ENCODE measurements around the gene EPAS1. TPM values are rescaled to one million over a fixed set of nuclear protein-coding genes. Genes with fewer than 3 reads are reported as not detected.

EPAS1 gene
- total RNA-seq, 2 experiments from 2014 or later, result 2.1 to 2.9 TPM

GRCh38 chr2:46339200-46339599 is 42.0 kb downstream of the EPAS1 start:
- no peak overlapping the region for H3K4me3 Mint-ChIP-seq
- CTCF ChIA-PET, result interaction anchor here (0.6 to 2.3 kb wide), 2 partner anchors 9 to 599 kb away, joined by 3 to 6 read pairs; no protein-coding TSS in a partner anchor
- H3K27me3 Mint-ChIP-seq (ENCODE audit: low read depth), result no peaks in the 10 kb centered on the region
- H3K4me1 Mint-ChIP-seq (ENCODE audit: low read depth), result peaks cover 8% of the 10 kb centered on the region
- intact Hi-C loops (cut with micrococcal nuclease), result no loop called here
- no peaks in the 10 kb centered on the region for H3K36me3 Mint-ChIP-seq (ENCODE audit: low read depth)
- no peak overlapping the region for H3K27ac Mint-ChIP-seq
- H3K9me3 Mint-ChIP-seq, result no peaks in the 10 kb centered on the region
- no peak for DNase-seq

DNA sequence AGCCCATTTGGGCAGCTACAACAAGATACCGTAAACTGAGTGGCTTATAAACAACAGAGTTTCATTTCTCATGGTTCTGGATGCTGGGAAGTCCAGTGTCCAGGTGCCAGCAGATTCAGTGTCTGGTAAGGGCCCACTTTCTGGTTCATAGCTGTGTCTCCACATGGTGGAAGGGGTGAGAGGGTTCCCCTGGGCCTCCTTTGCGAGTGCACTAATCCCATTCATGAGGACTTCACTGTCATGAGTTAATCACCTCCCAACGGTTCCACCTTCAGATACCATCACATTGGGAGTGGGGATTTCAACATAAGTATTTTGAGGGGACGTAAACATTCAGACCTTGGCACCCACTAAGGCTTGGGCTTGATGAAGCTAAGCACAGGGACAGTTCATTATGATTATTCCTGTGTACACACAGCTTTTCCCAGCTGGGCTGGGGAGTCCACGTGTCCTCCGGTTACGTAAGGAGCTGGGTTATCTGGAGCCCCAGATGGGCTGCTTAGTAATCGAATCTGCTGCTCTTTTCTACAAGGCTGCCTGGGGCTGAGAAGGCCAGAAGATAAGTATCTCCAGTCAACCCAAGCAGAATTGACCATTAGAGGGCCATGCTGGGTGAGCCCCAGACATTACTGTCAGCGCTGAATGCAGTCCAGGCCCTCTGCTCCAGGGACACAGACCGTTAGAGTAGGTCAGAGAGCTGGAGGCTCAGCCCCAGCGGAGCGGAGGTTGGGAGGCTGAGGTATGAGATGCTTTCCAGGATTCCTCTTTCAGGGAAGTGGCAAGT is 42.7 kb downstream of the EPAS1 start:
- Mint-ChIP-seq H3K27ac (no peak overlapping the region), H3K9me3 (no peaks in the 10 kb centered on the region), H3K4me1 (ENCODE audit: low read depth) (peaks cover 8% of the 10 kb centered on the region), H3K27me3 (ENCODE audit: low read depth) (no peaks in the 10 kb centered on the region), H3K36me3 (ENCODE audit: low read depth) (no peaks in the 10 kb centered on the region), H3K4me3 (no peak overlapping the region)
- intact Hi-C loops (cut with micrococcal nuclease), result no loop called here
- CTCF ChIA-PET, result interaction anchor here (0.5 to 2.3 kb wide), 2 partner anchors 10 to 1428 kb away, joined by 3 to 6 read pairs; no protein-coding TSS in a partner anchor
- no peak for DNase-seq

DNA sequence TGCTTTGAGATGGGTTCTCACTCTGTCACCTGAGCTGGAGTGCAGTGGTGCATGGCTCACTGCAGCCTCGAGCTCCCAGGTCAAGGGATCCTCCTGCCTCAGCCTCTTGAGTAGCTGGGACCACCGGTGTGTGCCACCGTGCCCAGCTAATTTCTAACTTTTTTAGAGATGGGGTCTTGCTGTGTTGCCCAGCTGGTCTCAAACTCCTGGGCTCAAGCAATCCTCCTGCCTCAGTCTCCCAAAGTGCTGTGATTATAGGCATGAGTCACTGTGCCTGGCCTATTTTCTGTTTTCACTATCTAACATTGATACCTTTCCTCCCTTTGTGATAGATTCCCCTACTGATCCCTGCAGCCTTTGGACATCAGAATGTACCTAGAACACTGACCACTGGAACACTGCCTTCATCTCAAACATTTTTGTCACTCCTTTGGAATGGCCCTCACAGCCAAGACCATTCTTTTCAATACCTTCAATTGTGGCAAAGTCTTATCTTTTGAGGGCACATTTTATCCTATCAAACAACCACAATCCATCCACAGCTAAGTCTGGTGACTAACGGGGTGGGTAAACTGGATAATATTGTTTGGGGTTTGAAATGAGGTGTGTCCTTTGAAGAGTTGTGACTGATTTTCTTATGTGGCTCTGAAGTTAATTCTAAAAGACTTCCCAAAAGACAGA is 43.7 kb downstream of the EPAS1 start:
- H3K36me3 Mint-ChIP-seq (ENCODE audit: low read depth), result no peaks in the 10 kb centered on the region
- H3K27me3 Mint-ChIP-seq (ENCODE audit: low read depth), result no peaks in the 10 kb centered on the region
- DNase-seq, result no peak

GRCh38 chr2:46342566-46343315 is 45.5 kb downstream of the EPAS1 start:
- Mint-ChIP-seq H3K4me1 (ENCODE audit: low read depth) (peaks cover 11% of the 10 kb centered on the region), H3K27ac (no peak overlapping the region), H3K4me3 (no peak overlapping the region), H3K27me3 (ENCODE audit: low read depth) (no peaks in the 10 kb centered on the region), H3K36me3 (ENCODE audit: low read depth) (no peaks in the 10 kb centered on the region), H3K9me3 (no peaks in the 10 kb centered on the region)
- CTCF ChIA-PET, result no interaction called here
- DNase-seq, result no peak
- intact Hi-C loops (cut with micrococcal nuclease), result no loop called here

More for the DNA sequence above, 43.7 kb downstream of the EPAS1 start:
- Mint-ChIP-seq H3K27ac (no peak overlapping the region), H3K9me3 (no peaks in the 10 kb centered on the region), H3K4me3 (no peak overlapping the region), H3K4me1 (ENCODE audit: low read depth) (peaks cover 6% of the 10 kb centered on the region)
- intact Hi-C loops (cut with micrococcal nuclease), result no loop called here
- CTCF ChIA-PET, result no interaction called here

DNA sequence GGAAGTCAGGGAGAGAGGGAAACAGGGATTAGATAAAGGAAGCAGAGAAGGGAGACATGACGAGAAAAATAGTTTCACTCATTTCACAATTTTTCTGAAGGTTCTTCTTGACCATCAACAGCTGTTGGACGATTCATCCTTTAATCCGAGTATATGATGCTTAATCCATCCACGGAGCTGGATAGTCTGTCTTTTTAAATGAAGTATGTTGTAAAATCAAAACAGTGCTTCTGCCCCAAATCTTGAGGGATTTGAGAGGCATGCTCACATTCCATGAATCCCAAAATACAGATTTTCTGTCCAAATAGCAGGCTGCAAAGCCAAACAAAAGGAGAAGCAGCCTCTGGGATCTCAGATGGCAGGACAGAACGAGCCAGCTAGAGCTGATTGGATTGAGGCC is 47.5 kb downstream of the EPAS1 start:
- Mint-ChIP-seq H3K4me1 (ENCODE audit: low read depth) (peaks cover 24% of the 10 kb centered on the region), H3K9me3 (no peaks in the 10 kb centered on the region), H3K4me3 (no peak overlapping the region), H3K27ac (no peak overlapping the region), H3K36me3 (ENCODE audit: low read depth) (no peaks in the 10 kb centered on the region), H3K27me3 (ENCODE audit: low read depth) (no peaks in the 10 kb centered on the region)
- DNase-seq, result no peak
- CTCF ChIA-PET, result no interaction called here
- intact Hi-C loops (cut with micrococcal nuclease), result no loop called here

GRCh38 chr2:46345775-46346174 is 48.6 kb downstream of the EPAS1 start:
- intact Hi-C loops (cut with micrococcal nuclease), result no loop called here
- no peak overlapping the region for H3K27ac Mint-ChIP-seq
- no peaks in the 10 kb centered on the region for H3K36me3 Mint-ChIP-seq (ENCODE audit: low read depth)
- H3K27me3 Mint-ChIP-seq (ENCODE audit: low read depth), result no peaks in the 10 kb centered on the region
- CTCF ChIA-PET, result no interaction called here
- no peak overlapping the region for H3K4me3 Mint-ChIP-seq
- no peak for DNase-seq
- peaks cover 32% of the 10 kb centered on the region for H3K4me1 Mint-ChIP-seq (ENCODE audit: low read depth)
- no peaks in the 10 kb centered on the region for H3K9me3 Mint-ChIP-seq

DNA sequence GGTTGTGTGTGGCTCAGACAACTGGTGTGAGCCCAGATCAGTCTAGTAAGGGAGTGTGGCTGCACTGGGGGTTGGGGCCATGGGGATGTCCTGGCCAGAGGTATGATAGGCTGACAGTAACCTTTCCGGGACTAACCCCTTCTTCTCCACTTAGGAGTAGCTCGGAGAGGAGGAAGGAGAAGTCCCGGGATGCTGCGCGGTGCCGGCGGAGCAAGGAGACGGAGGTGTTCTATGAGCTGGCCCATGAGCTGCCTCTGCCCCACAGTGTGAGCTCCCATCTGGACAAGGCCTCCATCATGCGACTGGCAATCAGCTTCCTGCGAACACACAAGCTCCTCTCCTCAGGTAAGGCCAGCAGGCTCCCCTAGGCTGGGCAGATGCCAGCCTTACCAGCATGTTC is 49.5 kb downstream of the EPAS1 start:
- CTCF ChIA-PET, result interaction anchor here (0.9 kb wide), 2 partner anchors 17 to 19 kb away, joined by 3 read pairs; no protein-coding TSS in a partner anchor
- intact Hi-C loops (cut with micrococcal nuclease), result no loop called here

DNA sequence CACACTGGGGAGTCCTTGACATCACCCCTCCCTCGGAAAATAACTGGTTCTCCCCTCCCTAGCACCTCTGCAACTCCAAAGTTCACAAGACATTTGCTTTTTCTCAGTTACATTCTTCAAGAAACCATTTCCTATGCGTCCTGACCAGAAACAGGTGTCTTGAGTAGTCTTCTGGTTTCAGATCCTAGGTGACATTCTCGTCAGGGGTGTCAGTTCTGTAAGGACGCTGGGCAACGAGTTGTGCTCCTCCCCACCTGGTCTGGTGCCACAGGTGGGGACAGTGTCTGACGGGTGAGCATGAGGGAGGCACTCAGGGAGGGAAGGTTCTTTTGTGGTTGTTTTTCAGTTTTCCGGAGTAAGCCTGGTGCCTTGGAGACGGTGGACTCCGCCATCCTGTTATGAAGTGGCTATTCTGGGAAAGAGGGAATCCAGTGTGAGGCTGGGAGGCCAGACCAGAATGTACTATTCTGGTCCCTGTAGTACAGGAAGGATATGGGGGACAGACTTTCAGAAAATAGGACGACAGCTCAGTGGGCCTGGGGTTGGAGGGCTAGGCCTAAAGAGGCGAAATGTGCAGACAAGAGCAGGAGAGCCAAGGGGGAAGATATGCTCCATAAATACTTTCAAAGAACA is 50.6 kb downstream of the EPAS1 start:
- Mint-ChIP-seq H3K36me3 (ENCODE audit: low read depth) (no peaks in the 10 kb centered on the region), H3K4me3 (no peak overlapping the region), H3K9me3 (no peaks in the 10 kb centered on the region), H3K27ac (no peak overlapping the region), H3K27me3 (ENCODE audit: low read depth) (no peaks in the 10 kb centered on the region), H3K4me1 (ENCODE audit: low read depth) (peaks cover 52% of the 10 kb centered on the region)
- CTCF ChIA-PET, result no interaction called here
- no peak for DNase-seq
- intact Hi-C loops (cut with micrococcal nuclease), result no loop called here

More for the DNA sequence above, 49.5 kb downstream of the EPAS1 start:
- peaks cover 42% of the 10 kb centered on the region for H3K4me1 Mint-ChIP-seq (ENCODE audit: low read depth)
- H3K9me3 Mint-ChIP-seq, result no peaks in the 10 kb centered on the region
- H3K27ac Mint-ChIP-seq, result no peak overlapping the region
- no peaks in the 10 kb centered on the region for H3K27me3 Mint-ChIP-seq (ENCODE audit: low read depth)
- no peak for DNase-seq
- no peak overlapping the region for H3K4me3 Mint-ChIP-seq
- H3K36me3 Mint-ChIP-seq (ENCODE audit: low read depth), result no peaks in the 10 kb centered on the region

DNA sequence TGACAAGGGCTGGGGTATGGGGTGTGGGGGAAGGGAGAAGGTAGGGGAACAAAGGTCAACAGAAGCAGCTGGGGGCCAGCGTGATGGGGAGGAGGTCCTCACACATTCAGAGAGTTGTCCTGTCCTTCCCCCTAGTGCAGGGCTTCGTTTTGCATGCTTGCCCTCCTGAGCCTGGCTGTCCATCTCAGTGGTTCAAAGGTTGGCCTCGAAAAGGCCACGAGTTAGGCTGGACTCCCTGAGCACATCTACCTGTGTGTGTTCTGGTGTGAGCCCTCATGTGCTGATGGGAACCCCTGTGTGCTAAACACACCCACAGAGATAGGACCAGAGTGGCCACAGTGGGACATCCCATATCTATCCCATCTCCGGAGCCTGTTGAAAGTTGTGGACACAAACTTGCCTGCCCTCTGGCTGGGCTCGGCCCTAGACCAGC is 51.9 kb downstream of the EPAS1 start:
- Mint-ChIP-seq H3K4me3 (no peak overlapping the region), H3K9me3 (no peaks in the 10 kb centered on the region), H3K27me3 (ENCODE audit: low read depth) (no peaks in the 10 kb centered on the region), H3K4me1 (ENCODE audit: low read depth) (peaks cover 64% of the 10 kb centered on the region), H3K27ac (no peak overlapping the region), H3K36me3 (ENCODE audit: low read depth) (no peaks in the 10 kb centered on the region)
- intact Hi-C loops (cut with micrococcal nuclease), result no loop called here
- CTCF ChIA-PET, result no interaction called here
- no peak for DNase-seq

DNA sequence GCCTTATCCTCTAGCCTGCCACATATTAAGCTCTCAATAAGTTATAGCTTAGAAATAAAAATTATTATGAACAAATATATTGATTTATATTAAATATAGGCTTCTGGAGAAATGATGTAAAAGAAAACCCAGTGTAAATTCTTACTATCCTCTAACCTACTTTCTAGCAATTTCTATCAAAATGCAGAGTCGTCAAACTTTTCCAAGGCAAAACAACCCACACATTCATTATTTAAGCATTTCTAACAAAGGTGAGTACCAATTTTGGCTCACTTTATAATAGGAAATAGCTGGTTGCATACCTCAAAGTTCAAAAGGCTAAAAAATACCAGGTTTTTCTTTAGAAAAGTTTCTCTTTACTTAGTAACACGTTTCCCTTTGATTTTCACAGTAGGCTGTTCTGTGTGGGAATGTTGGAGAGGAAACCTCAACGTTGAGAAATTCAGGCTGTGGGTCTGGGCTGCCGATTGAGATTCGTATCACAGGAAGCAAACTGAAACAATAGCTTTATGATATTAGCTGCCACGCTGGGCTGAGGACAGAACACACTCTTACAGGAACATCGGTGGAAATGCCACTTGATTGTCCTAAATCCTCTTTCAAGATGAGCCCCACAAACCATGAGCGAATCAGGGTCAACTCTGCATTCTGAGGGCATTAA is 53.0 kb downstream of the EPAS1 start:
- Mint-ChIP-seq H3K36me3 (ENCODE audit: low read depth) (no peaks in the 10 kb centered on the region), H3K27me3 (ENCODE audit: low read depth) (no peaks in the 10 kb centered on the region), H3K4me3 (peak overlapping the region; percentile 81), H3K4me1 (ENCODE audit: low read depth) (peaks cover 70% of the 10 kb centered on the region), H3K27ac (peak overlapping the region; percentile 92), H3K9me3 (no peaks in the 10 kb centered on the region)
- intact Hi-C loops (cut with micrococcal nuclease), result loop anchor here (2.0 kb wide), 1 partner anchor 111 kb away; no protein-coding TSS in a partner anchor
- DNase-seq, result no peak
- CTCF ChIA-PET, result interaction anchor here (1.2 to 1.3 kb wide), 2 partner anchors 21 to 287 kb away, joined by 3 to 5 read pairs; no protein-coding TSS in a partner anchor

DNA sequence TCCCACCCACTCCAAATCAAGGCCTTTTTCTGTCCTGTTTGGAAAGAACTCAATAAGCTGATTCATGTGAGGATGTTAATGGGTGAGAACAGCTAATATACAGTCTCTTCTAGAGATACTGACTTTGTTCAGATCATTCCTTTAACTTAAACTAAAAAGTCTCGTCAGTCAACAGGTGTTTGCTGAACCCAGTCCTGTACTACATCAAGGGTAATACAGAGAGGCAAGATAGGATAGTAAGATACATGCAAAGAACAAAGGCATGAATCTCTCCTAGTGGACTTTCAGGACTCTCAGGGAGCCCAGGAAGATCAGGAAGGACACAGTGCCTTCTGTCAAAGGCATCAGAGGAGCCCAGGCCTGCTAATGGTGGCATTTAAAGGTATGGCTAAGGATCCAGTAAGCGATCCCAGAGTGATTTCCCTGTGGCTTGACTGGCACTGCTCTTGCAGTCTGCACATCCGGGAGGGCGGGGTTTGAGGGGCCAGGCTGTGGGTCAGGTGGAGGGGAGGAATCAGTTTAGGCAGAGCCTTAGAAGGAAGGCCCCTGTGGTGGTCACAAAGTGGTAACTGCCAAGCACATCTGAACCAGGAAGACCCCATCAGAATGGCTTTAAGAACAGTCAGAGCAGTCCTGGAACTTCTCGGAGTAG is 54.0 kb downstream of the EPAS1 start:
- DNase-seq, result peak; percentile 77
- peaks cover 70% of the 10 kb centered on the region for H3K4me1 Mint-ChIP-seq (ENCODE audit: low read depth)
- H3K27me3 Mint-ChIP-seq (ENCODE audit: low read depth), result no peaks in the 10 kb centered on the region
- CTCF ChIA-PET, result interaction anchor here (1.3 kb wide), 1 partner anchor 22 kb away, joined by 3 read pairs; no protein-coding TSS in a partner anchor
- no peaks in the 10 kb centered on the region for H3K9me3 Mint-ChIP-seq
- peak overlapping the region; percentile 92 for H3K27ac Mint-ChIP-seq
- intact Hi-C loops (cut with micrococcal nuclease), result loop anchor here (1.0 to 2.0 kb wide), 4 partner anchors 12 to 112 kb away; no protein-coding TSS in a partner anchor
- H3K36me3 Mint-ChIP-seq (ENCODE audit: low read depth), result no peaks in the 10 kb centered on the region
- H3K4me3 Mint-ChIP-seq, result peak overlapping the region; percentile 81

Measured in activated naive CD4-positive, alpha-beta T cell treated with anti-CD3 and anti-CD28 coated beads for 36 hours (primary cell).